Adrenal gland (tissue), 5 donors: Measurements from ENCODE around the gene MTM1.

ENCODE experiments used
- POLR2A ChIP-seq, 2 donors: fragments of 450-650 bp; IDR thresholded peaks; one replicate each; pipeline ENCODE4 v1.6.1; 2017; ENCODE audit warnings: antibody characterized with exemption in 2 of 2, mild to moderate bottlenecking in 2 of 2, moderate library complexity in 1 of 2
- TF ChIP-seq, protein P1 (sequence below), 6 experiments: fragments of 450-650 bp in 4 of 6; fragments of 200-600 bp in 2 of 6; sonication (generic) in 1 of 6; IDR thresholded peaks; 1 replicate in 5 of 6; 2 replicates in 1 of 6; pipeline versions ENCODE4 v1.5.1 to v1.8.0; 2016 to 2021; ENCODE audit warnings: antibody characterized with exemption in 6 of 6, mild to moderate bottlenecking in 2 of 6, moderate library complexity in 1 of 6
- donor health status: DM: no; HTN: no; CAD: no.

DNA sequence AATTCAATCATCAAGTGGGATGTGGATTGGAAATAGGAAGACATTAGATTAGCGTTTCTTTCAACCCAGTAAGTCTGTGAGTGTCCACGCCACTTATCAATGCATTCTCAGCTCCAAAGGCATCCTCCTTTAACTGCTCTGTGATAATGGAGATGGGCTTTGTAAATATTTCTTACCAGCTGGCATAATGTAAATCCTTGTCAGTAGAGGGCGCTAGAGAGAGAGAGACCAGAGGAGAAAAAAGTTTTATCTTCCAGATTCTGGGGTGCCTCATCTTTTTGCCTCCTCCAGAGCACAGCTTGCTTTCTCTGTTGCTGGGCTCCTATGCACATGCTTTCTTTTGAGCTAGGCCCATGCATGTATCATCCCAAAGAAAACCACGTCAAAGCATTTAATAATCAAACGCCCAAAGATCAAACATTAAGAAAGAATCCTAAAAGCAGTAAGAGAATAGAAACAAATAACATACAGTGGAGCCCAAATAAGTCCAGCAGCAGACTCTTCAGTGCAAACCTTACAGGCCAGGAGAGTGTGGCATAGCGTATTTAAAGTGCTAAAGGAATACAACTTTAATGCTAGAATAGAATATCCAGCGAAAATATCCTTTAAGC is 115.2 kb downstream of the MTM1 start:
- TF ChIP-seq, protein P1, sequence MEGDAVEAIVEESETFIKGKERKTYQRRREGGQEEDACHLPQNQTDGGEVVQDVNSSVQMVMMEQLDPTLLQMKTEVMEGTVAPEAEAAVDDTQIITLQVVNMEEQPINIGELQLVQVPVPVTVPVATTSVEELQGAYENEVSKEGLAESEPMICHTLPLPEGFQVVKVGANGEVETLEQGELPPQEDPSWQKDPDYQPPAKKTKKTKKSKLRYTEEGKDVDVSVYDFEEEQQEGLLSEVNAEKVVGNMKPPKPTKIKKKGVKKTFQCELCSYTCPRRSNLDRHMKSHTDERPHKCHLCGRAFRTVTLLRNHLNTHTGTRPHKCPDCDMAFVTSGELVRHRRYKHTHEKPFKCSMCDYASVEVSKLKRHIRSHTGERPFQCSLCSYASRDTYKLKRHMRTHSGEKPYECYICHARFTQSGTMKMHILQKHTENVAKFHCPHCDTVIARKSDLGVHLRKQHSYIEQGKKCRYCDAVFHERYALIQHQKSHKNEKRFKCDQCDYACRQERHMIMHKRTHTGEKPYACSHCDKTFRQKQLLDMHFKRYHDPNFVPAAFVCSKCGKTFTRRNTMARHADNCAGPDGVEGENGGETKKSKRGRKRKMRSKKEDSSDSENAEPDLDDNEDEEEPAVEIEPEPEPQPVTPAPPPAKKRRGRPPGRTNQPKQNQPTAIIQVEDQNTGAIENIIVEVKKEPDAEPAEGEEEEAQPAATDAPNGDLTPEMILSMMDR (IDR thresholded peaks at IDR 0.05) = peak; percentile 16 to 54 (median 42)
- TF ChIP-seq POLR2A (IDR thresholded peaks at IDR 0.05) = no peak
